C1 segment of cervical spinal cord (tissue), 14 donors: ENCODE measurements around the gene TRIO.

Source experiments
- DNase-seq, 14 donors: peaks; one replicate each; lab custom pipeline; 2025; lab: John Stamatoyannopoulos, UW

The TRIO gene

GRCh38 chr5:14286574-14287421 is 143.7 kb downstream of the TRIO start:
- peak in 3 of 14 donors; percentile 29 to 40 (median 36) for DNase-seq

GRCh38 chr5:14292766-14293658 is 149.9 kb downstream of the TRIO start:
- DNase-seq = no peak

- DNase-seq = peak in 1 of 14 donors; percentile 57
Measured at GRCh38 chr5:14295610-14296009, 152.5 kb downstream of the TRIO start.

- DNase-seq = peak in 2 of 14 donors; percentile 20 to 91
Measured at GRCh38 chr5:14296533-14297331, 153.6 kb downstream of the TRIO start.

GRCh38 chr5:14297697-14298096 is 154.6 kb downstream of the TRIO start:
- peak in 1 of 14 donors; percentile 33 for DNase-seq

GRCh38 chr5:14298126-14298847 is 155.1 kb downstream of the TRIO start:
- peak in 1 of 14 donors; percentile 37 for DNase-seq

- peak in 1 of 14 donors; percentile 56 for DNase-seq
Measured at GRCh38 chr5:14299666-14300065, 156.5 kb downstream of the TRIO start.

GRCh38 chr5:14301186-14301585 is 158.0 kb downstream of the TRIO start:
- no peak for DNase-seq

- DNase-seq = no peak
Measured at GRCh38 chr5:14302330-14302729, 159.2 kb downstream of the TRIO start.

GRCh38 chr5:14305045-14305444 is 161.9 kb downstream of the TRIO start:
- DNase-seq = no peak

- no peak for DNase-seq
Measured at GRCh38 chr5:14306329-14306815, 163.2 kb downstream of the TRIO start.

- no peak for DNase-seq
Measured at GRCh38 chr5:14308384-14309154, 165.4 kb downstream of the TRIO start.

- DNase-seq = no peak
Measured at GRCh38 chr5:14309199-14309598, 166.1 kb downstream of the TRIO start.

- DNase-seq = peak in 1 of 14 donors; percentile 25
Measured at GRCh38 chr5:14309878-14310531, 166.9 kb downstream of the TRIO start.

GRCh38 chr5:14310901-14311300 is 167.8 kb downstream of the TRIO start:
- DNase-seq = no peak

GRCh38 chr5:14313986-14314690 is 171.0 kb downstream of the TRIO start:
- DNase-seq = no peak

GRCh38 chr5:14316471-14316870 is 173.3 kb downstream of the TRIO start:
- DNase-seq = no peak

- no peak for DNase-seq
Measured at GRCh38 chr5:14319102-14319501, 176.0 kb downstream of the TRIO start.

GRCh38 chr5:14321936-14322335 is 178.8 kb downstream of the TRIO start:
- DNase-seq = no peak
